GM19025 (cell line): Measurements from ENCODE around the gene ARL4C.

Source experiments
- ATAC-seq: cut with Tn5 transposase; IDR thresholded peaks from one replicate; pipeline ENCODE4 v1.9.1; 2021; ENCODE audit warnings: mild to moderate bottlenecking, low read depth, moderate library complexity; ENCODE audit not compliant: unreplicated experiment

ARL4C gene

DNA sequence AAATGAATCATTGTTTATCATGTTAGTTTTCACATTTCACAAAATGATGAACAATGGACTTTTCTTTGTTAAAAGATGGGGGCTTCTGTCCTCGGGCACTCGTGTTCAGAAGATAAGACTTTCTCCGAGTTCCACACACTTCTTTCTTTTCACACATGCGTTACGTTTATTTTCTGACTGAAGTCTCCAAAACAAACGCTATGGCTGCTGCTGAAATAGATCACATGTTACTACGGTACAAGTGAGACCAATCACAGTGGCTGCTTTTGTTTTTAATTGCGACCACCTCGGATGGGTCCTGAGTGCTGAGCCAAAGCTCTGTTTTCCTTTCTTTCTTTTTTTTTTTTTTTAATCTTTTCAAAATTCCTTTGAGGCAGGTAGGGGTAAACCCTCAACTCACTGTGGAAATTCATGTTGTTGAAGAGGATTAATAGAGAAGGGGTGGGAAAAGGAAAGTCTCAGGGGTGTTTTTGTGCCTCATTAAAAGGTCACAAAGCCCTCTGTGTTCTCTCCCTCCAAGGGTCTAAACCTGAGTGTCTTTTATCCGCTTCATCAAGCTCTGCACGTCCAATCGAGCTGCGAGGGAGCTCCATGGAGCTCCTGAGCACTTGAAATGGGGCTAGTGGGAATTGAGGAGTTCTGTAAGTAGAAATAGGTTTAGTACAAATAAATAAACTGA is 48.2 kb downstream of the ARL4C start:
- ATAC-seq: no peak

GRCh38 chr2:234447963-234448362 is 48.9 kb downstream of the ARL4C start:
- ATAC-seq: no peak

DNA sequence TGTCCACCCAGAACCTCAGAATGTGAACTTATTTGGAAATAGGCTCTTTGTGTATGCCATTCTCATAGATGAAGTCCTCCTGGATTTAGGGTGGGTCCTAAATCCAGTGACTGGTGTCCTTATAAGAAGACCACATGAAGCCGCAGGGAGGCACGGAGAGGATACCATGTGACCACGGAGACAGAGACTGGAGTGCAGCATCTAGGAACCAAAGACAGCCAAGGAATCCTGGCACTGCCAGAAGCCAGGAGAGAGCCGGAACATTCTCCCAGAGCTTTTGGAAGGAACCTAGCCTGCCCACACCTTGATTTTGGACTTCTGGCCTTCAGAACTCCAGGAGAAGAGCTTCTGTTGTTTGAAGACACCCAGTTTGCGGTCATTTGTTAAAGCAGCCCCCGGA is 49.7 kb downstream of the ARL4C start:
- ATAC-seq: no peak

DNA sequence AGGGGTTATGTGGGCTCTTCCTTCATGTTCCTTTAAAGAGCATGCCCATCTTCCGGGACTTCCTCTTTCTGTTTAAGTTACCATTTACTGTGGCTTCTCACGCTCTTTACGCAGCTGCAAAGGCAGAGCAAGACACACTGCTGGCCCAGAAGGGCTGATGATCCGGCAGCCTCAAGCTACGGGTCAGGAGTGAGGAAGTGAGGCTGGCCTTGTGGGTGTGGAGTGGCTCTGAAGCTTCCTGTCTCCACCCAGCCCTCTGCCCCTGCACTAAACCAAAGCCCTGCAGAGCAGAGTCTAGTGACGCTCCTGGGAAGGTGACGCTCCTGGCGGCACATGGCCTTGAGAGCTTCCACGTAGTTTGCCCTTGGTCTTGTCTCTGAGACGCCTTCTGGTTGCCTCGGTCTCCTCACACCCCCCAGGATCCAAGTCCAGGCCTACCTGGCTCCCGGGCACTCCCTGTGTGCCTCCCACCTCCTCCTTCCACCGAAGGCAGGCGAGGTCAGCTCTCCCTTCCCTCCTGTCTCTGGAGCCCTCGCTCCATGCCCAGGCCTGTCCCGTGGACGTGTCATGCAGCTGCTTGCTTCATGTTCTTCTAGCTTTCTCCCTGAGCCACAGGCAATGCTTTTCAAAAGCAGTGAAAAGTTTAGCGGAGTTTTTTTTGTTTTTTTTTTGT is 50.3 kb downstream of the ARL4C start:
- ATAC-seq: peak; percentile 95

DNA sequence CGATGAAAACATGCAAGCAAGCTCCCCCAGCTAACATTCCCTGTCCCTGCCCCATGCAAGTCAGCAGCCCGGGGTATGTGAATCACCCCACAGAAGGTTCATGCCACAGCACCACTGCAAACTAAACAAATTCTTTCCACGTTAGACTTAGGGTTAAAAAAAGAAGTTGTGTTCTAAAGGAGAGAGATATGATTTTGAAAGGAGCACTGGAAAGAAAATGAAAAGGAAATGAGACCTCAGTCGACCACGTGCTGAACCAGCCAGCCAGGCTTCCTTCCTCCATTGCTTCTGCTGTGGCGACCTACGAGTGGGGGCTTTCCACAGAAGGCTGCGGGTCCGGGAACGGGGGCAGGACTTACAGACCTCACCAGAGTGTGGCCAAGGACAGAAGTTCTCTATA is 52.0 kb downstream of the ARL4C start:
- no peak for ATAC-seq

GRCh38 chr2:234444242-234444730 is 52.6 kb downstream of the ARL4C start:
- no peak for ATAC-seq
